Esophagus squamous epithelium (tissue), 5 donors: ENCODE measurements around the gene PRKCD. TPM values are rescaled to one million over a fixed set of nuclear protein-coding genes. Genes with fewer than 3 reads are reported as not detected.

Experiments
- DNase-seq: peaks from one replicate; lab custom pipeline; 2025; lab: John Stamatoyannopoulos, UW
- H3K27ac ChIP-seq, 4 donors: fragments of 200-600 bp; sonication (generic); one replicate each; pipeline ENCODE4 v1.5.1; 2016 to 2019; ENCODE audit warnings: mild to moderate bottlenecking in 1 of 4
- H3K27me3 ChIP-seq, 4 donors: fragments of 200-600 bp; sonication (generic); 1 replicate in 3 of 4; 2 replicates in 1 of 4; pipeline versions ENCODE4 v1.5.1 to v1.6.0; 2017 to 2021; ENCODE audit warnings: antibody characterized with exemption in 1 of 4
- H3K36me3 ChIP-seq, 3 donors: fragments of 200-600 bp; sonication (generic); one replicate each; pipeline ENCODE4 v1.5.1; 2016 to 2019
- H3K4me1 ChIP-seq, 3 donors: fragments of 200-600 bp; sonication (generic); one replicate each; pipeline ENCODE4 v1.5.1; 2017 to 2019
- H3K4me3 ChIP-seq, 4 donors: fragments of 200-600 bp; sonication (generic); 1 replicate in 3 of 4; 2 replicates in 1 of 4; pipeline ENCODE4 v1.5.1; 2016 to 2019; ENCODE audit warnings: mild to moderate bottlenecking in 2 of 4, moderate library complexity in 1 of 4
- H3K9me3 ChIP-seq, 3 donors: fragments of 200-600 bp; sonication (generic); one replicate each; pipeline ENCODE4 v1.5.1; 2016 to 2019
- CTCF ChIP-seq, 6 experiments: fragments of 450-650 bp in 4 of 6; fragments of 200-600 bp in 2 of 6; sonication (generic) in 2 of 6; IDR thresholded peaks; one replicate each; pipeline ENCODE4 v1.5.1; 2016 to 2019; ENCODE audit warnings: antibody characterized with exemption in 6 of 6, mild to moderate bottlenecking in 4 of 6, moderate library complexity in 4 of 6
- POLR2A ChIP-seq, 4 donors: fragments of 450-650 bp; IDR thresholded peaks; one replicate each; pipeline ENCODE4 v1.6.1; 2017; ENCODE audit warnings: antibody characterized with exemption in 4 of 4, mild to moderate bottlenecking in 4 of 4, moderate library complexity in 3 of 4
- WGBS, 2 donors: methylation state at CpG; one replicate each; pipeline ENCODE4 v1.1.5; 2018; 5-methylcytosine and 5-hydroxymethylcytosine counted together
- intact Hi-C: fragments of 100-400 bp; cut with DNase I; formaldehyde crosslinking; loops from one replicate; pipeline ENCODE4 v1.15.0; 2022
- total RNA-seq, 4 donors: library from RNA; depleted of rRNA; stranded (reverse); fragments of >200 nt; gene quantifications; one replicate each; pipeline ENCODE4 v1.1.0, GENCODE V29; 2016
- donor health status: DM: yes; HTN: yes; CAD: no.

The PRKCD gene
- total RNA-seq, 4 donors from 2014 or later = 8.8 to 21.5 (median 20.1) TPM

- peaks cover 0 to 13% (median 4%) of the 10 kb centered on the region in 3 donors for H3K4me1 ChIP-seq
- no peaks in the 10 kb centered on the region for H3K36me3 ChIP-seq
- no peaks in the 10 kb centered on the region for H3K27me3 ChIP-seq
- H3K4me3 ChIP-seq = no peak overlapping the region
- no peaks in the 10 kb centered on the region for H3K9me3 ChIP-seq
- no peak for DNase-seq
- H3K27ac ChIP-seq = no peak overlapping the region
- 61 to 67% methylated on average over 3 of the region's 3 CpGs for WGBS, 2 donors
- intact Hi-C loops = no loop called here
- no peak for TF ChIP-seq CTCF (IDR thresholded peaks at IDR 0.05)
- TF ChIP-seq POLR2A (IDR thresholded peaks at IDR 0.05) = no peak
These were observed 18.0 kb upstream of the PRKCD start for GRCh38 chr3:53142986-53143385.

- no peak for DNase-seq
- H3K9me3 ChIP-seq = no peaks in the 10 kb centered on the region
- intact Hi-C loops = no loop called here
- no peak overlapping the region for H3K4me3 ChIP-seq
- TF ChIP-seq CTCF (IDR thresholded peaks at IDR 0.05) = no peak
- TF ChIP-seq POLR2A (IDR thresholded peaks at IDR 0.05) = no peak
- no peaks in the 10 kb centered on the region for H3K27me3 ChIP-seq
- 94 to 97% methylated on average over 2 to 4 of the region's 4 CpGs for WGBS, 2 donors
- H3K4me1 ChIP-seq = peaks cover 0 to 13% (median 4%) of the 10 kb centered on the region in 3 donors
- H3K36me3 ChIP-seq = no peaks in the 10 kb centered on the region
- H3K27ac ChIP-seq = no peak overlapping the region
These were observed 16.6 kb upstream of the PRKCD start for GRCh38 chr3:53144446-53144845.

GRCh38 chr3:53144862-53145712 lies 15.9 kb upstream of the PRKCD start:
- TF ChIP-seq CTCF (IDR thresholded peaks at IDR 0.05) (no peak), POLR2A (IDR thresholded peaks at IDR 0.05) (no peak)
- no peak for DNase-seq
- intact Hi-C loops = no loop called here
- Histone ChIP-seq H3K9me3 (no peaks in the 10 kb centered on the region), H3K4me3 (no peak overlapping the region), H3K36me3 (no peaks in the 10 kb centered on the region), H3K4me1 (peaks cover 0 to 20% (median 7%) of the 10 kb centered on the region in 3 donors), H3K27me3 (no peaks in the 10 kb centered on the region), H3K27ac (no peak overlapping the region)
- 72 to 80% methylated on average over 10 of the region's 11 CpGs for WGBS, 2 donors

- Histone ChIP-seq H3K27me3 (no peaks in the 10 kb centered on the region), H3K4me3 (no peak overlapping the region), H3K4me1 (peaks cover 5 to 21% (median 12%) of the 10 kb centered on the region in 3 donors), H3K9me3 (no peaks in the 10 kb centered on the region), H3K27ac (no peak overlapping the region), H3K36me3 (no peaks in the 10 kb centered on the region)
- TF ChIP-seq POLR2A (IDR thresholded peaks at IDR 0.05) = no peak
- TF ChIP-seq CTCF (IDR thresholded peaks at IDR 0.05) = no peak
- 78 to 93% methylated on average over 3 of the region's 3 CpGs for WGBS, 2 donors
- intact Hi-C loops = no loop called here
- DNase-seq = no peak
These were observed 15.3 kb upstream of the PRKCD start for GRCh38 chr3:53145713-53146080.

GRCh38 chr3:53146319-53146891 lies 14.6 kb upstream of the PRKCD start:
- no peak for DNase-seq
- Histone ChIP-seq H3K27me3 (no peaks in the 10 kb centered on the region), H3K9me3 (no peaks in the 10 kb centered on the region), H3K27ac (no peak overlapping the region), H3K4me3 (no peak overlapping the region), H3K4me1 (peaks cover 6 to 17% (median 9%) of the 10 kb centered on the region in 3 donors), H3K36me3 (no peaks in the 10 kb centered on the region)
- TF ChIP-seq POLR2A (IDR thresholded peaks at IDR 0.05) (no peak), CTCF (IDR thresholded peaks at IDR 0.05) (no peak)
- 83 to 93% methylated on average over 3 to 4 of the region's 7 CpGs for WGBS, 2 donors
- intact Hi-C loops = no loop called here
